Stimulated activated naive CD8-positive, alpha-beta T cell treated with anti-CD3 and anti-CD28 coated beads, Interleukin-15, Interleukin-2, amounts not matched to agents 100 U/mL and 50 U/mL, for 24 hours (primary cell): Measurements from ENCODE around the gene TAS1R2.

Source experiments
- ATAC-seq: fragments of 150-1000 bp; cut with Tn5 transposase; one replicate; pipeline ENCODE4 v1.10.0; 2021
- DNase-seq: peaks from one replicate; pipeline ENCODE4 v3.0.0; 2021

Gene TAS1R2

DNA sequence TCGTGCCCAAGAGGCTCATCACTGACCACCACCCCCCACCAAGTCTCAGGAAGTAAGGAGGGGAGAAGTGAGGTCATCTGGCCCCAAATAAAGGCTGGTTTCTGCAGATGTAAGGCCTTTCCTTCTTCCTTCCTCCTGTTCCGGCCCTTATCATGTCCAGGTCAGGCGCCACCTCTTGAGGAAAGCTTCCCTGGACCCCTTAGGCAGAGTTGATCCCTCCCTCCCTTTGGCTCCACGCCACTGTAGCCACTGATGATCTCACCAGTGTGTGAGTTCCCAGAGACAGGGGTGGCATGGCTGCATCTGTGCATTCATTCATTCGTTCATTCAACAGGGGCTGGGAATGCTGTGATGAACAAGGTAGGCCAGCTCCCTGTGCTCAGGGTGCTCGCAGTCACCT, 59.2 kb downstream of the TAS1R2 start:
- ATAC-seq (no peak), DNase-seq (no peak)

DNA sequence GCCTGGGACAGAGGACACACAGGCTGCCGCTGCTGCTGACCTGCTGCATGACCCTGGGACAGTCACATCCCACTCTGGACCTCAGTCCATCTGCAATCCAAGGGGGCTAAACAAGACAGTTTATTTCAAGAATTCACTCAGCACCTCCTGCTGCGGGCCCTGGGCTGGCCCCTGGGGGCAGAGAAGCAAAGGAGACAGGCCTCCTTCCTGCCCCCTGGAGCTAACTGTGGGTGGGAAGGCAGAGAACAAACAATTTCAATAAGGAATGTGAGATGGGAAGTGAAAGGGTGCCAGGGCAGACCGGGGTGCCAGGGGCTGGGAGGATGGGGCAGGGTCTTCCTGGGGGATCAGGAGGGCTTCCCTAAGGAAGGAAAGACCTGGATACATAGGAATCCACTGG, 60.0 kb downstream of the TAS1R2 start:
- DNase-seq, result no peak
- ATAC-seq, result no peak

DNA sequence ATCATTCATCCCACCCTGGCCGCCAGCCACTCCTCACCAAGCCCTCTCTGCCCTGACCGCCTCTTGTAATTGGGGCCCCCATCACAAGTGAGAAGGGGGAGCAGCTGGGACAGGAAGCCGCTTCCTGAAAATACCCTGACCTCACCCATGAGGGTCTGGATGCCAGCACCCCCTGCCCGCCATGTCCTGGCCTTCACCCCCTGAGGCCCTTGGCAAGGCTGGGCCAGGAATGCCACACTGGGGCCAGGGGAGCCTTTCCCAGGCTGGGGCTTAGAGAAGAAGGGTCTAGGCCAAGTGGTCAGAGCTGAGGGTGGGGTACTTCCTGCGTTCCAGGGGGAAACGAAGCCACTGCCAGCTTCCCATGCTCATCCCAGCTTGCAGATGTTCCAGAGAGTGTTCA, 60.5 kb downstream of the TAS1R2 start:
- ATAC-seq, result no peak

DNA sequence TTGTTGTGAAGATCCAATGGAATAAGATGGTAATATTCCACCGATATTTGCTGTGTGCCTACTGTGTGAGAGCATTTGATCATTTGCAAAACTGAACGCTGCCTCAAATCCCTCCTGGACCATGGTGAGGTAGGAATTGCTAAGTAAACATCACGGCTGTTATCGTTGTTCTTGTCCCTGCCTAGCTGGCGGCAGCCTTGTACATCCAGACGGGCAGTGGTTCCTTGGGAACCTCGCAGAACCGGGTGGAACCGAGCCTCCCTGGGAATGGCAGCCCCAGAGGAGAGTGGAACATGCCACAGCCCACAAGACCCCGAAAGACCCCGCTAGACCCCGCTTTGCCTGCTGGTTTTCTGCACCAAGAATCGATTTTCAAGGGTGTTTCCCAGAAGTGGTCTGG, 60.9 kb downstream of the TAS1R2 start:
- DNase-seq (no peak), ATAC-seq (no peak)

More for the DNA sequence above, 60.5 kb downstream of the TAS1R2 start:
- no peak for DNase-seq

DNA sequence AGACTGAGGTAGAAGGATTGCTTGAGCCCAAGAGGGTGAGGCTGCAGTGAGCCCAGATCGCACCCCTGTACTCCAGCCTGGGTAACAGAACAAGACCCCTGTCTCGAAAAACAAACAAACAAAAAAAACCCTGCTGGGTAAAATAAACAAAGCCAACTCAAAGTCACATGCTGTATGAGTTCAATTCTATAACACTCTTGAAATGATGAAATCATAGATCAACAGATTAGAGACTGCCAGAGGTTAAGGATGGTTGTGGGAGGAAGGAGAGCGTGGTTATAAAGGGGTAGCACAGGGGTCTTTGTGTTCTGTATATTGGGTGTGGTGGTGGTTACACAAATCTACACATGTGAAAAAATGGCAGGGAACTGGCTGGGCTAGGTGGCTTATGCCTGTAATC, 62.5 kb downstream of the TAS1R2 start:
- DNase-seq (no peak), ATAC-seq (no peak)

DNA sequence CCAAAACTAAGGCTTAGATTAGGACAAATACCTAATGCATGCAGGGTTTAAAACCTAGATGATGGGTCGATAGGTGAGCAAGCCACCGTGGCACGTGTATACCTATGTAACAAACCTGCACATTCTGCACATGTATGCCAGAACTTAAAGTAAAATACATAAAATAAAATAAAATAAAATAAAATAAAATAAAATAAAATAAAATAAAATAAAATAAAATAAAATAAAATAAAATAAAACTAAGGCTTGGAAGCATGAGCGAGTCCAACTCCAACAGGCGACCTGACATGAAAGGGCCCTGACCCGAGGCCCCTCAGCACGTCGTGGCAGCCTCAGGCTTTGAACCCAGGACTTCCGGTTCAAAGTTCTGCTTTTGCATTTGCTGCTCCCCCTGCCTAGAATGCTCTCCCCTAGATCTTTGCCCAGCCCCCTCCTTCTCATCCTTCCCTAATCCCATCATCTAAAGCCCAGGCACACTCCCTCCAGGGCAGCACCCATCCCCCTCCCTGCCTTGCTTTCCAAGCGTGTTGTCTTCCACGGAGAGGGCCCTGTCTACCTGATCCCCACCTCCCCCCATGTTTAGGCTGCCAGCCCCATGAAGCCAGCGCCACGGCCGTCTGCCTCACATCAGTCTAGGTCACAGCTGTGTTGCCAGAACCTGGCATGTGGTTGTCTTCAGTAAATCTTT, 64.3 kb downstream of the TAS1R2 start:
- no peak for DNase-seq
- ATAC-seq, result no peak

DNA sequence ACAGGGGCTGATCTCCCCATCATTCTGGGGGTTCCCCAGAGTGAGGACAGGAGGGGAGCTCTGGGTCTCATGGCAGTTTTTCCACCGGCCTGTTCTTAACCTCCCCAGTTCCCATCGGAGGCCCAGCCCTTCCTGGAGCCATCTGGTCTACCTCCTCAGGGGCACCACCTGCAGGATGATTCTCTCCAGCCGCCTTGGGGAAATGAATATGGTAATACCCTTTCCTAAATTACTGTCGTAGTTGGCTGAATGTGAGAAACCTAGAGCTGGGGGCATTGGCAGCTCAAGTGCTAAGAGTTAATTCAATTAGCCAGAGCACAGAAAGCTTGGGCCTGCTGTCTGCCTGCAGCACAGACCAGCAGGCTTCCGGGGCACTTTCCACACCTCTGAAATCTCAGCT, 64.9 kb downstream of the TAS1R2 start:
- DNase-seq (peak; percentile 5), ATAC-seq (no peak)

DNA sequence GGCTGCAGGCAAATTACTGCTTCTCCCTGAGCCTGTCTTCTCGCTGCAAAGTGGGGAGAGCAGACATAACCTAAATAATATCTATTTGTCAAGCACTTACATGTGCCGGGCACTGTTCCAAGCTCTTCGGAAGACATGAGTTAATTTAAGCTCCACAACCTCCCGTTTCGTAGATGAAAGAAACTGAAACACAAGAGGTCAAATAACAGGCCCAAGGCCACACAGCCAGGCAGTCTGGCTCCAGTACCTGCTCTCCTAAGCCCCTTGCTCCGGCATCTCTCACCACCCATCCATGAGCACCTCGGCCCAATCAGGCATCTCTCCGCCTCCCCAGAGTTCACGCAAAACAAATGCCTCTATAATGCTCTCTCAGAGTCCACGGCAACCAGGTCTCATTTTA, 65.4 kb downstream of the TAS1R2 start:
- DNase-seq (no peak), ATAC-seq (no peak)

DNA sequence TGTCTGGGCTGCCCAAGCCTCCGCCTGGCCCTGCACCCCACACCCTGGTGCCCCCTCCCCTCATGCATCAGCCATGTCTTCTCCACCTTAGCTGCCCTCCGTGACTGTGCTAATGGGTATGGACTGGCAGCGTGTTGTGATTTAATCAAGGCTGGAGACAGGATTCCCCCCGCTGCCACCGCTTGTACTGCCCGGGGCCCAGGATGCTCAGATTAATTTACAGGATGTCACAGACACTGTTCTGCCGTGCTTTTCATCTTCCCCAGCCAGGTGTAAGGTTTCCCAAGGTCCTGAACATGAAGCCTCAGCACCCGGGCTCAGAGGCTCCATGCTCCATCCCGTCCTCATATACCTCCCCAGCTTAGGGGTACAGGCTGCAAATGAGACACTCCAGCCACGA, 66.3 kb downstream of the TAS1R2 start:
- ATAC-seq (no peak), DNase-seq (no peak)

DNA sequence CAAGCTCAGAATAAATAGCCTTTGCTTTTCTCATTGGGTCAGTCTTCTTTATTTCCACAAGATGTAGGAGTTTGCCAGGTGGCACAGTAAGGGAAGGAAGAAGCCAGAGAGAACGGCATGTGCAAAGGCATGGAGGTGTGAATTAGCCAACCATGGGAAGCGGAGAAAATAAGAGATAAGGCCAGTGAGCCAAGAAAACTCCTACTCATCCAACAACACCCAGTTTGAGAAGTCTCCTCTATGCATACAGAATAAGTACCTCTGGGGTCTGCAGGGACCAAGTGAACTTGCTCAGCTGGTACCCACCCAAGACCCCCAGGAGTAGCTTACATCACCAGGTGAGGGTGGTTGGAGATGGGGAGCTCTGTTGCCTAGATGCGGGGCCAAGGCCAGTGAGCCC, 66.7 kb downstream of the TAS1R2 start:
- ATAC-seq (no peak), DNase-seq (no peak)
